NCI-H2107 (cell line): ENCODE data around the gene PAX8.

Experiments
- DNase-seq: peaks from one replicate; lab custom pipeline; 2025; lab: John Stamatoyannopoulos, UW

PAX8 gene

DNA sequence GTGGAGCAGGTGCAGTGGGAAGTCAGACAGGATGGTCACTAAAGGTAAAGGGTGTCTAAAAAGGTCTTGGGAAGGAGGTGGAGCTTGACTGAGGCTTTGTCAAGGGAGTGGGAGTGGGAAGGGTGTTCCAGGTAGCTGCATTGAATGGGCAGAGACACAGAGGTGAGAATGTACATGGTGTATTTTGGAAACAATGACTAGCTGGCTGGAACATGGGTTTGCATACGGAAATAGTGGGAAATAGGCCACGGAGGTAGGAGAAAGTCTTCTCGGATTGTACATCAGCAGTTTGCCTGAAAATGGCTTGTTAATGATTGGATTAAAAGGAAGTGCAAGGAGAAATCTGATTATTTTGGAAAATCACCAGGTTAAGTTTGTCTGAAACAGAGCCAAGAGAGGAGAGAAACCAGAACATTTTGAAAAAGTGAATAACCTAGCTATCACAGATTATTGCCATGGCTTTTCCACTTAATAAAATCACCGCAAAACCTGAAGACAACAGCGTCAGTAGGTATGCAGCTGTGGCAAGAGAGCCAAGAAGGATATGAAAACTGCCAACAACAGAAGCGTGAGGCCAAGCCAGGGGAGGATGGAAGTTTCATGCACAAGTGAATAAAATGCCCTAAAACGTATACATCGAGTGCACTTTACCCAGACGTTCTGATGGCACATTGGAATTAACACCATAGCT, 13.9 kb downstream of the PAX8 start:
- no peak for DNase-seq

DNA sequence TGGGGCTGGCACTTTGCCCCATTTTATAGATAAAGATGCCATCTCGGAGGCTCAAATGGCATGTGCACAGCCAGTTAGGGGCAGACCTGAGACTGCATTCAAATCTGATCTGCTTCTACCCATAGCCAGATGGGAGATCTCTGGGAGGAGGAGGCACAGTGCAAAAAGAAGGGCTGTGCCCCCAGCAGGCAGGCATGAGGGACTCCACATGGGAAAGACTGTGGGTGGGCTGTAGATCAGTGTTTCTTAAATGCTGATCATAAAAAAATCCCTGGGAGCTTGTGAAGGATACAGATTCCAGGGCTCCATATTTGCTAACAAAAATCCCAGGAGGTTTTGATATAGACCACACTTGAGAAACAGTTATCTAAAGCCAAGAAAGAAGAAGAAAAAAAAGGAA, 15.2 kb downstream of the PAX8 start:
- no peak for DNase-seq

DNA sequence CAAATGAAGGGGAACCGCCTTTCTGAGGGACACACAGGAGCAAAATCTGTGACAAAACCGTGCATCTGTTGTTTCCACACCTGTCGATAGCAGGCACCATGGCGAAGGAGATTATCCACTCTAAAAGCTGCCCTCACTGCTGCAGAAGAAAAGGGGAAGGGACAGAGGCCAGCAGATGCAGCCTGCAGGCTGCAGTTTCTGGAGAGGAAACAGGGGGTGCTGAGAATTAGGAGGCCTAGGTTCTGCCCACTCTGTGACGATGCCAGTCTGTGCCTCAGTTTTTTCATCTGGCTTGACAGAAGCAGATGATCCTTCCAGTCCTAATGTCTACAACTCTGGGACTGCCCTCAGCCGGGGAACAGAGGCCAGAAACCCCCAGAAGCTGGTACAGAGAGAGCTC, 17.7 kb downstream of the PAX8 start:
- no peak for DNase-seq

DNA sequence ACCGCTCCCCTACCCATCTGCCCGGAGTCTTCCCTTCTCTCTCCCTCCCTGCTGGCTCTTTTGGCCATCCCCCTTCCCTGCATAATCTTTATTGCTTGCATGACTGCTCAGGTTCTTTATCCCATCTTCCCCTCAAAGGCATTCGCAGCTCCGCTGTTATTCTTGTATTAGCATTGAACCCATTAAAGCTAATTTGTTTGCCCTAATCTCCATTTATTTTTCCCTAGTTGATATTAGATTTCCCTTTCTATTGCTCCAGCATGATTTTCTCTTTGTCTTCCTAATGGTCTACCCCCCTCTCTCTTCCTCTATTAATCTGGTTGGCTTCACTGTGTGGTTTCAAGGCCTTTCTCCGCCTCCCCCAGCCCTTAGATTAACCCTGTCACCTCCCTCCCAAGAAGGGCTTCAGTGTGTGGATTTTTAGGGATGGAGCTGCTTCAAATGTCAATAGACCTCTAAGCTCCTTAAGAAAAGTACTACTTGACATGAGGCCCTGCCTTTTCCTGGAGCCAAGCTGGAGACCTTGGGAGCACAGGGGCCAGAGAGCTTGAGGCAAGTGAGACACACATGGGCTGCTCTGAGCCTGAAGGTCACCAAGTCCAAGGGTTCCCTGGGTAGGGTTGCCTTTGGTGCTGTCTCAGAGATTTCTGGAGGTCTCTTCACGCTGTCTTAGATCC, 20.1 kb downstream of the PAX8 start:
- no peak for DNase-seq

DNA sequence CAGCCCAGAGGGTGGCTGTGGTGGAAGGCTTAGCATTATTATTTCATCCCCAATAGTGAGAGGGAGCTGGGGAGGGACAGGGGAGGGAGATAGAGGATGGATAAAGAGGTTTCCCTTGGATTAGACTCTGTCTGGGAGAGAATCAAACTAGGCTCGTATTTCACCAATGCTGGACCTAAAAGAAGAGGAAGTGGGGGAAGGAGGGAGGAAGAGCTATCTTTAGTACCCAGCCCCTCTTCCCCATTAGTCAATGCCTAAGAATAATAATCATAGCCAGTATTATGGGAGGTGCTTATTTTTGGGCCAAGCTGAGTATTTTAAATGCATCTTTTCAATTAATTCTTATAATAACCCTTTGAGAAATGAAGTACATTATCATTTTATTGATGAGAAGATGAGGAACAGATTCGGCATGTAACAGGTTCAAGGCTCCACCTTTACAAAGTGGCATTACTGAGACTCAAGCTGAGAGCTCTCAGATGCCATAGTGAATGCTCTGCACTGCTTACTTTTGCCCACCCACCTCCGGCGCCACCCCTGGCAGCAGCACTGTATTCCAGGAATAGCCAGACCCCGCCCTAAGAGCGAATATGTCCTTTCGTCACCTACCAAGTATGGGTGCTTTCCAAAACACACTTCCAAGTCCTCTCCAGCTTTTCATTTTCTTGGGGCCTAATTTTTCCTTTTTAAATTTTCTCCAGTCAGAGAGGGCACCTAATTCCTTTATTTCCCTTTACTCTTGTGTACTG, 21.0 kb downstream of the PAX8 start:
- DNase-seq: no peak

DNA sequence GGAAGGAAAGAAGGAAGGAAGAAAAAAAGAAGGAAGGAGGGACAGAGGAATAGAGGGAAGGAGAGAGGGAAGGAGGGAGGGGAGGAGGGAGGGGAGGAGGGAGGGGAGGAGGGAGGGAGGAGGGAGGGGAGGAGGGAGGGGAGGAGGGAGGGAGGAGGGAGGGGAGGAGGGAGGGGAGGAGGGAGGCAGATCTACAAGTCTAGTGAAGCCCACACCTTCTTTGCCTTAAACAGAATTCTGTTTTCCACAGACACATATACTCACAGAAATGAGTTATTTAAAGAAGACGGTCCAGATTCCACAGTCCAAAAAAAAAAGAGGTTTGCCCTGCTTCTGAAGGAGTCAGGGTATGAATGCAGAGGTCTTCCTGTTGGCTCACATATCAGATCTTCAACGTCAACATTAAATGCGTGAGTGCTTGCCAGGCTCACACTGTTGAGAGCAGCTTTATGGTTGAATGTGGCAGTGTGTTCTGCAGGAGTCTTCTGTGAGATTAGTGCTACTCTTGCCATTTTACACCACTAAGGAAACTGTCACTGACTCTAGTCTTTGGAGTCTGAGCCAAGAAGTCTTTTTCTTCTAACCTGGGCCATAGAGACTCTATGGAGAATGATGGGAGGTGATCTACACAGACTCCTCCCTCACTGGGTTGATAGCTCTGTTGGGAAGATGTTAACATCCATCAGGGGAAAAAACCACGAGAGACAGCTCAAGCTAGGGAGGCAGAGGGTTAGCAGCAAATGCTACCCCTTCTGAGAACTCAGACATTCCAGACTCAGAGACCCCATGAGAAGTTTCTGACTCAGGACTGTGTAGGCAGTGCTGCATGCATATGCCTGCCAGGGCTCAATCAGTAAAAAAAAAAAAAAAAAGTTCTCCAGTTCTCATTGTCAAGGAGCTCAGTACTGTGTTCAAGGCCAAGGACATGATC, 23.3 kb downstream of the PAX8 start:
- DNase-seq: no peak

DNA sequence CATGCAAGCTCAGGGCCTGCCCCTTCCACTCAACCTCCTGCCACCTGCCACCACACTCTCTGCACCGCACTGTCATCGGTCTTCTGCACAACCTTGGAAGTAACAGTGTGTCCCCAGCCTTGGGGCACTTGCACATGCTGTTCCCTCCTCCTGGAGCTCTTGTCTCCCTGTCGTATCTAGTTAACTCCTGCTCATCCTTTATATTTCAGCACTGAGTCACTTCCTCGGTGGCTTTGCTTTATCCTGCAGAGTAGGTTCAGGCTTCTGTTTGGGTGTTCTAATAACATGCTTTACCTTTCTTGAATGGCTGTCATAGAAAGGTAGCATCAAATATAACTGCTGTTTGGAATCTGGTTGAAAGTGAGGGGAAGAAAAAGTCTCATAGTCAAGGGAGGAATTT, 25.3 kb downstream of the PAX8 start:
- no peak for DNase-seq

DNA sequence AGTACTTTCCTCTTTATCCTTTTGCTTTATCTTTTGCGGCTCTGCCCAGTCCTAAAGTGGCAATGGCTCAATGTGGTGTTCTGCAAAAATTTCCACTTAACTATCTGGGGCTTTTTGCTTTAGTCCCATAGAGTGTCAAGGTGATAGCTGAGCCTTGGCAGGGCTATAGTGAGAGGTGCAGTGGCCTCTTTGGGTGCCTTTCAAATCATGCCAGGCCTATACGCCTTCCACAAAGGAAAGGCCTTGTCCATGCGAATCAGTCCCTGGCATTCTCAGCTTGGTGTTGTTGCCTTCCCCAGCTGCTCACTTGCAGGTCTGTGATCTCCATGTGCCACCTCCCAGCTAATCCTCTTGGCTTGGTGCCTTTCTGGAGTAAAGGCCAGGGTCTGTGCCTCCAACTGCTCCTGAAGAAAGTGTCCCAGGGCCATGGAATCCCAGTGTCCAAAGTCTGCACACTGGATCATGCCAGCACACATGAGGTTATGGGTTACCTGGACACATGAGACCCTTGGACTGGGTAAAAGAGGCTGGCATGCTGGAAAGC, 26.6 kb downstream of the PAX8 start:
- DNase-seq: no peak

DNA sequence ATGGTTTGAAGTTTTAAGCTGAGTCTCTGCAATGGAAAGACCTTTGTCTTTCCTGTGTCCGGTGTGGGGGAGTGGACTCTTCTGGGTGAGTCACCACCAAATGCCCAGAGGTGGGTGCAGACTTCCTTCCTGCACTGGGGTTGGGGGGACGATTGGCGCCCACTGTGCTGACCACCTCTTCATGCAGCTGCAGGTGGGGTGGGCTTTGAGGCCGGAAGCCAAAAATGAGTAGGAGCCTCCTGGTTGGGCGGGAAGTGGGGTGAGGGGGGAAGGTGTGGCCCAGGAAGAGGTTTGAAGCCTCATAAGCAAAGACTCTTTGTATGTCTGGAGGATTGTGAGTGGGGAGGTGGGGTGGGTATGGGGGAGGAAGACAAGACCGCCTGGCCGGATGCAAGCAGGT, 27.6 kb downstream of the PAX8 start:
- no peak for DNase-seq

DNA sequence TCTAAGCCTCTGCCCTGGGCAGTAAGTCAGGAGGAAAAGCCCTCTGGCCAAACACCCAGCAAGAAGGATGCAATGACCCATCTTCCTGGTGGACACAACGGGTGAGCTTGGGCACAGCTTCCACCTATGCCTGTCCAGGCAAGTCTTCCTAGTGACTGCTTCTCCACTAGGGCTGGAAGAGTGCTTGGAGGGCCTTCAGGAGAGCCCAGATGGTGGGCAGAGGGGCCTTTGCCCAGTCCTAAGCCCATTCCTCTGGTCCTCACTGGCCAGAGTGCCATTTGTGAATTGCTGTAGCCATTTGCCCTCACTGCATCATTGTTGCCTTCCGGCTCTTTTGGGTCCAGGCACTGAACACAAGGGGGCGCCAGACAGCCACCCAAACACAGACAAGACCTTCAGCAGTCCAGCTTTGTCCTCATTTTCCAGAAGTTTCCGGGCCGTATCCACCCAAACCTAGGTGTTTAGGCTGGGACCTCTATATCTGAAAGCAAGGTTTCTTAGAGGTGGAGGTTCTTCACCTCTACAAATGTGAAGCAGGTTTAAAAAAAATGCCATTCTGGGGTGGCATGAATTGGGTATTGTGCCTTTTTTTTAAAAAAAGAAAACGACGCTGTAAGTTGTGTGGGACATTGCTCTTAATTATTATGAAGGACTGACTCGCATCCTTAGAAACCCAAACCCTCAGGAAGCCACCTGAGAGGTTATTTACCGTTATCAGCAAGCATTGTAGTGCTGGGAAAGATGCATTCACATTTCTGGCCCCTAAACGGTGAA, 29.5 kb downstream of the PAX8 start:
- DNase-seq: no peak

DNA sequence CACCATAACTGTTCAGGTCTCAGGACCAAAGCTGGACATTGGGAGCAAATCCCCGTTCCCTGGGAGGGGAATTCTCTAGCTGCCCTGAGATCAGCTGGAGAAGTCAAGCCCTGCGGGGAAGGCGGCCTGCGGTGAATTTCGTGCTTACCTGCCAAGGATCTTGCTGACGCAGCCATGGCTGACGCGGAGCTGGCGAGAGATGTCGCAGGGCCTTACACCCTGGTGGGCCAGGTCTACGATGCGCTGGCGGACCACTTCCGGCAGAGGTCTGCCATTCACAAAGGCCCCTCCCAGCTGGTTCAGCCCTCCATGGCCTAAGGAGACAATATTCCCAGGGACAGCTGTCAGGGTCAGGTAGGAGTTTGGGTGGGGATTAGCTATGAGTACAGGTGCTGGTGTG, 32.1 kb downstream of the PAX8 start:
- no peak for DNase-seq

DNA sequence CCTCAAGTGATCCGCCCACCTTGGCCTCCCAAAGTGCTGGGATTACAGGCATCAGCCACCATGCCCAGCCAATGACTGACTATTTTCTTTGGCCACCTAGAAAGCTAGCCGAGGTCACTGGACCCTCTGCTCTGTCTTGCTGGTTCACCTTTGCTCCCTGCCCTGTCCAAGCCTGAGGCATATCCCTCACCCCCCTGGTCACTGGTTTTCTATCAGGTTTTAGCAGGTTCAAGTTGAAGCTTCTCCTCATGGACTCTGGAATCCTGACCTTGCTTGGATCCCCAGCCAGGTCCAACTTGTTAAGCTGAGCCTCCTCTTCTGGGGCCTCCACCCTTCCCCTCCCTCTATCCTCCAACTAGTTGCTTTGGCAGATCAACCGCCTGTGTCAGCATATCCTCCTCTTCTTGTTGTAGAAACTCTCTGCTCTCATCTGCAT, 33.4 kb downstream of the PAX8 start:
- no peak for DNase-seq

DNA sequence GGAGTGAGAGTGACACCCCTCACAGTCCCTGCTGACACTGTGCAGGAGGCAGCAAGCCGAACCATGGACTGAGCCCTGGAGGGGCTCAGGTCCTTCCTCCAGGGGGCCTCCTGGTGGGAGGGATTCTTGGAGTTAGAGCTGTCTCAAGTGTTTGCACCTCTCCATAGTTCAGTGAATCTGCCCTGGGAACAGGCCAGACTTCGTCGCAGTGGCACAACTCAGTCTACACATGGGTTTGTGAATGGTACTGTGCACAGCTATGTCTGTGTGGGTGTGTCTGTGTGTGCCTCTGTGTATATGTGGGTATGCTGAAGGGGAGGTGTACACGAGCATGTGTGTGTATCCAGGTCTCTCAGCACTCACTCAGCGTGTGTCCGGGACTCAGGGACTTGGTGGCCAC, 36.4 kb downstream of the PAX8 start:
- no peak for DNase-seq

DNA sequence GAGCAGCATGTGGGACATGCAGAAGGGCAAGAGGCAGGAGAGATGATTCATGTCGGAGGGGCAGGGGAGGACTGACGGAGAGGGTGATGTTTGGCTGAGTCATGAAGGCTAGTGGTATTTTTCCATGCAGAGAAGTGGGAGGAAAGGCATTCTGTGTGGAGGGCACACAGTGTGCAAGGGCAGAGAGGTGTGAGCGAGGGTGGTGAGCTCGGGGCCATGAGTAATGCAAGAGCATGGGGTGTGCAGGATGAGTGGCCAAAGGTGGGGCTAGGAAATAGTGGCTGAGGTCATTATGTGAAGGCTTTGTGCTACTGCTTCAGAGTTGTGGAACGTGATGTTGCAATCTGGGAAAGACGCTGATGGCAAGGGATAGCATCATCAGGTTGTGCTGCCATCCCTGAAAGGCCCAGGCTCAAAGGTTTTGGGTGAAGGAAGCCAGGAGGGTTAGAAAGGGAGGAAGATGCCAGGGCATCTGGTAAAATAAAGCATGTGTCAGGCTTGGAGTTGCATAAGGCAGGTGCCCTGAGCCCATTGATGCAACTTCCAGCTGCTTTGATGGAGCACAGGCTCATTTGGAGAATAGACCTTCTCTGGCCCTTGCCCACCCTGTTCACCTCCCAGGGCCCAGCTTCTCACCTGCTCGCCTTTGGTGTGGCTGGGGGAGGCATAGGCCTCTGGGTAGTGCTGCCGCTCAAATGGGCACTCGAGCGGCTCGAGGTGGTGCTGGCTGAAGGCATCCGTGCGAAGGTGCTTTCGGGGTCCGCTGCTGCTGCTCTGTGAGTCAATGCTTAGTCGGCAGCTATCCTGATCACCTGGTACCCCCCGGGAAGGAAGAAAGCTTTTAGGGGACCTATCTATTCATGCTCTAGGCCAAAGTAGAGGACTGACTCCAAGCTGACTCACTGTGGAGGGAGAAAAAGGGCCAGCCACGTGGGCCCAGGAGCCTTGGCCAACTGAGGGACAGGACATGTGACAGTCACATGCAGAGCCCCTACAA, 37.5 kb downstream of the PAX8 start:
- no peak for DNase-seq

DNA sequence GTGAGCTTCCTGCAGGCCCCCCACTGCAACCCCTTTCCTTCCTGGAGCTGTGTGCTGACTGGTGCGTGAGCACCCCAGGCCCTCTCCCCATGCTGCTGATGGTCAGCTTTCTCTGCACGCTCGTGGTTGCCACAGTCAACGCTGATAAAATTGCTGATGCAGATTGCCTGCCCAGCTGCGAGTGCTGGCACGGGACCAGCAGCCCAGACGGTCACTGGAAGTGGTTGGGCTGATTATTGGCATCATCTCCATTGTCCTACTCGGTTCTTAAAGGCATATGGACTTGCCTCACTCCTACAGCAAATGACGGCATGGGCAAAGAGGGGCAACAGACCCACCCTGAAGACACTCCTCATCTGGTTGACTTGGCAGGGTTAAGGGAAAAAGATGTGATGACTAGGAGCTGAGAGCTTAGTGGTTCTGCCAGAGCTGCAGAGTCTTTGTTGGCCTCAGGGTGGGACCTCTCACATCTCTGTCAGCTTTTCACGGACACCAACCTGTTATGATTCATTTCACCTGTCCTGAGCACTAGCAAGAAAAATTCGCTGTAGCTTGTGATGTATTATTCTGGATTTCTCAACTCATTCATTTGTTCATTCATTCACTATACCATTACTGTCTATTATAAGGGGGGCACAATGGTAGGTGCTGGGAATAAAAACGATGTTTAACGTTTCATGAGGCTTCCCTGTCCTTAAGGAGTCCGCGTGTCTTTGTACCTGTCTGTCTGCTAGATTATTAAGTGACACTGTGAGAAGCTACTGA, 38.4 kb downstream of the PAX8 start:
- DNase-seq: no peak

DNA sequence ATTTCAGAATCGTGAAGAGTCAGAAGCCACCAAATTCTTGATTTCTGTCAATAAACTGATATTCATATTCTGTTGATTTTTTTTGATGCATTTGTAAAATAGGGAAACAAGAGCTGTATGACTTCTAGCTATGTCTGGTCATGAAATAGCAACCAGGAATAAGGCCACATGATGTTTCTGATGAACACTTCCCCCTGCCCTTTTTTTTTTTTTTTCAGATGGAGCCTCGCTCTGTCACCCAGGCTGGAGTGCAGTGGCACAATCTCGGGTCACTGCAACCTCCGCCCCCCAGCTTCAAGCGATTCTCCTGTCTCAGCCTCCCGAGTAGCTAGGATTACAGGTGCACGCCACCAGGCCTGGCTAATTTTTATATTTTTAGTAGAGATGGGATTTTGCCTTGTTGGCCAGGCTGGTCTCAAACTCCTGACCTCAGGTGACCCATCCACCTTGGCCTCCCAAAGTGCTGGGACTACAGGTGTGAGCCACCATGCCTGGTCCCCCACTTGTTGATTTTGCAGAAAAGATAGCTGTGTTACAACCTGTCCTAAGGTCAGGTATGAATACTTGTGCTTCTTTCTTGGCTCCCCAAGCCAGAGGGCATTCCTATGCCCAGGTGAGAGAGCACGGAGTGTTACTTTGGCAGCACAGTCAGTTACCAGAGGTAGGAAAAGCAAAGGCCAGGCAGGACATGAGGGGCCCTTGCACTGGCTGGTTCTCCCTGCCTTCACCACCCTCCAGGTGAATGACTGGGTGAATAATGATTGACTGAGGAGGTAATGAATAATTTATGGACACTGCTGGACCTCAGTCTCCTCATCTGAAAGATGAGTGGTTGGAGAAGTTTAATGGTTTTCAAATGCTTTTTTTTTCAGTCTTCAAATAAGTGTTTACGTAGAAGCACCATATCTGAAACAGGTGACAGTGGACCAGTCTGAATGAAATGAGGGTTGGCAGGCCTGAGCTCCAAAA, 39.6 kb downstream of the PAX8 start:
- DNase-seq: no peak

DNA sequence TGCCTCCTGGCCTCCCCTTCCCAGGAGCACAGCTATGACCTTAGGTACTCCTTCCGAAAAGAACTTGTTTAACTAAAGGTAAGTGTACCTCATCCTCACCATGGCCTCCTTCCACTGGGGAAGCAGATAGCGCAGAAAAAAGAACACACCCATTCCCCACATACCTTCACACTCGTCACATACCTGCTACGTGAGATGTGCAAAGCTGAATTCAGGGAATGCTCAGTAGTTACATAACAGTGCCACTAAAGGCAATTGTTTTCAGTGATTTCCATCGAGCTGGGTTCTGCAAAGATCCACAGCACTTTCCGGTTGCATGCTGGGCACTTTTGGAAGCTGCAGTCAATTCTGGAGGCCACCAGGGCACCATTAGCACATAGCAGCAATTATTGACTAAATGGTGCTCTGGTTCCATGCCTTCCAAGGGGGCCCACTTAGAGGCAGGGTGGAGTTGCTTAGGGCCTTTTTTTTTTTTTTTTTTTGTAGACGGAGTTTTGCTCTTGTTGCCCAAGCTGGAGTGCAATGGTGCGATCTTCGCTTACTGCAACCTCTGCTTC, 41.0 kb downstream of the PAX8 start:
- DNase-seq: no peak
